Endothelial cell (in vitro differentiated cells): Measurements from ENCODE around the gene CCDC187. TPM values are rescaled to one million over a fixed set of nuclear protein-coding genes. Genes with fewer than 3 reads are reported as not detected.
A peak's percentile ranks its signal among the peaks of the same experiment; 100 is the strongest.

Experiments
- DNase-seq: peaks from one replicate; pipeline ENCODE4 v3.0.0; 2021; ENCODE audit warnings: low spot score
- H3K27ac Mint-ChIP-seq: one replicate; pipeline ENCODE4 v1.8.0; 2021; ENCODE audit warnings: mixed read lengths, inconsistent platforms; ENCODE audit not compliant: unreplicated experiment
- H3K27me3 Mint-ChIP-seq: one replicate; pipeline ENCODE4 v1.8.0; 2021; ENCODE audit warnings: mild to moderate bottlenecking, moderate library complexity, mixed read lengths, inconsistent platforms; ENCODE audit not compliant: unreplicated experiment
- H3K36me3 Mint-ChIP-seq: one replicate; pipeline ENCODE4 v1.8.0; 2021; ENCODE audit warnings: mild to moderate bottlenecking, low read depth, mixed read lengths, inconsistent platforms; ENCODE audit not compliant: unreplicated experiment
- H3K4me1 Mint-ChIP-seq: one replicate; pipeline ENCODE4 v1.8.0; 2021; ENCODE audit warnings: mild to moderate bottlenecking, mixed read lengths, inconsistent platforms; ENCODE audit not compliant: unreplicated experiment
- H3K4me3 Mint-ChIP-seq: one replicate; pipeline ENCODE4 v1.8.0; 2021; ENCODE audit warnings: mild to moderate bottlenecking, mixed read lengths, inconsistent platforms; ENCODE audit not compliant: unreplicated experiment
- H3K9me3 Mint-ChIP-seq: one replicate; pipeline ENCODE4 v1.8.0; 2021; ENCODE audit warnings: mixed read lengths, inconsistent platforms; ENCODE audit not compliant: unreplicated experiment
- total RNA-seq: library from RNA; stranded (reverse); fragmentation: NEBNext Ultra II Directional; extraction: Animal tissue kit (Norgen Biotek cat#: 25700); gene quantifications from one replicate; pipeline ENCODE4 v1.2.1, GENCODE V29; 2021; ENCODE audit not compliant: unreplicated experiment
- TF ChIP-seq, protein P1 (sequence below): fragments of 200-600 bp; sonication (generic); IDR thresholded peaks from one replicate; pipeline ENCODE4 v1.5.0; 2021; ENCODE audit warnings: antibody characterized with exemption; ENCODE audit not compliant: unreplicated experiment

The CCDC187 gene
- total RNA-seq, 1 donor from 2014 or later: 0.05 TPM

DNA sequence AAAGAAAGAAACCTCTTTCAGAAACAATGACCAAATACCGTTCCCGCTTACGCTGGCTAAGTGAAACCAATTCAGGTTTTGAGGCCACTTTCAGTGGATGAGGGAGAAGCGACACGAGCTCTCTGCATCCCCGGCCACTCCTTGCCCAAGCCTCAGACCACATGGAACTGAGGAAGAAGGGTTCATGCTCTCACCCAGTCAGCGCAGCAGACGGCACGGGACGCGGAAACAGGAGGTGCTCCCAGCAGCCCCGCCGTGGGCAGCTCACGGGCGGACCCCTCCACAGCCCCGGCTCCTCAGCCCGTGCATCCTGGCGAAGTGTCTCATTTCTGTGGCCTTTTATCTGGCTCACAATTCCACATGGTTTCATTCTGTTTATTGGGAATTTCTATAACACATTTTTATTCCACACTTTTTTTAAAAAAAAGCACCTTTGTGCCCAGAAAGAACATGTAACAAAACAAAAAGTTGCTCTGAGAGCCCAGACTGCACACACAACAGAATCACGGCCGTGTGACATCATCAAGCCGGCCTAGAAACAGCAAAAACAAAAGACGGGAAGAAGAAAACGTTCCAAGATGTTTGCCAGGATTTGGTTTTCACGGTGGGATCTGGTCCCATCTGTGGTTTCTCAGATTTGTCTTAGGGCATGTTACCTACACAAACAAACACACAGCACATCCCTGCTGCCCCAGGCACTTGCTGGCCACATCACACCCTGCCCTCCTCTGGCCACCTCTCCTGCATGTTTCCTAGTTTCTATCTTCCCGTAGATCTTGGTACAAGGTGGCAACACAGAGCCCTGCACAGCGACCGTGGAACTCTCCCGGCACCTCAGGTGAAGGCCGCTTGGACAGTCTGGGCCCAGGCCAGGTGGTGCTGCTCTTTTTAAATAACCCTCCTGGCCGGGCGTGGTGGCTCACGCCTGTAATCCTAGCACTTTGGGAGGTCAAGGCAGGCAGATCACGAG lies 74.5 kb downstream of the CCDC187 start:
- no peak for DNase-seq
- peaks cover 2% of the 10 kb centered on the region for H3K27me3 Mint-ChIP-seq
- no peaks in the 10 kb centered on the region for H3K9me3 Mint-ChIP-seq
- H3K4me1 Mint-ChIP-seq: peaks cover 17% of the 10 kb centered on the region
- no peak overlapping the region for H3K27ac Mint-ChIP-seq
- H3K36me3 Mint-ChIP-seq: peaks cover 5% of the 10 kb centered on the region
- no peak overlapping the region for H3K4me3 Mint-ChIP-seq
- TF ChIP-seq, protein P1, sequence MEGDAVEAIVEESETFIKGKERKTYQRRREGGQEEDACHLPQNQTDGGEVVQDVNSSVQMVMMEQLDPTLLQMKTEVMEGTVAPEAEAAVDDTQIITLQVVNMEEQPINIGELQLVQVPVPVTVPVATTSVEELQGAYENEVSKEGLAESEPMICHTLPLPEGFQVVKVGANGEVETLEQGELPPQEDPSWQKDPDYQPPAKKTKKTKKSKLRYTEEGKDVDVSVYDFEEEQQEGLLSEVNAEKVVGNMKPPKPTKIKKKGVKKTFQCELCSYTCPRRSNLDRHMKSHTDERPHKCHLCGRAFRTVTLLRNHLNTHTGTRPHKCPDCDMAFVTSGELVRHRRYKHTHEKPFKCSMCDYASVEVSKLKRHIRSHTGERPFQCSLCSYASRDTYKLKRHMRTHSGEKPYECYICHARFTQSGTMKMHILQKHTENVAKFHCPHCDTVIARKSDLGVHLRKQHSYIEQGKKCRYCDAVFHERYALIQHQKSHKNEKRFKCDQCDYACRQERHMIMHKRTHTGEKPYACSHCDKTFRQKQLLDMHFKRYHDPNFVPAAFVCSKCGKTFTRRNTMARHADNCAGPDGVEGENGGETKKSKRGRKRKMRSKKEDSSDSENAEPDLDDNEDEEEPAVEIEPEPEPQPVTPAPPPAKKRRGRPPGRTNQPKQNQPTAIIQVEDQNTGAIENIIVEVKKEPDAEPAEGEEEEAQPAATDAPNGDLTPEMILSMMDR: no peak

DNA sequence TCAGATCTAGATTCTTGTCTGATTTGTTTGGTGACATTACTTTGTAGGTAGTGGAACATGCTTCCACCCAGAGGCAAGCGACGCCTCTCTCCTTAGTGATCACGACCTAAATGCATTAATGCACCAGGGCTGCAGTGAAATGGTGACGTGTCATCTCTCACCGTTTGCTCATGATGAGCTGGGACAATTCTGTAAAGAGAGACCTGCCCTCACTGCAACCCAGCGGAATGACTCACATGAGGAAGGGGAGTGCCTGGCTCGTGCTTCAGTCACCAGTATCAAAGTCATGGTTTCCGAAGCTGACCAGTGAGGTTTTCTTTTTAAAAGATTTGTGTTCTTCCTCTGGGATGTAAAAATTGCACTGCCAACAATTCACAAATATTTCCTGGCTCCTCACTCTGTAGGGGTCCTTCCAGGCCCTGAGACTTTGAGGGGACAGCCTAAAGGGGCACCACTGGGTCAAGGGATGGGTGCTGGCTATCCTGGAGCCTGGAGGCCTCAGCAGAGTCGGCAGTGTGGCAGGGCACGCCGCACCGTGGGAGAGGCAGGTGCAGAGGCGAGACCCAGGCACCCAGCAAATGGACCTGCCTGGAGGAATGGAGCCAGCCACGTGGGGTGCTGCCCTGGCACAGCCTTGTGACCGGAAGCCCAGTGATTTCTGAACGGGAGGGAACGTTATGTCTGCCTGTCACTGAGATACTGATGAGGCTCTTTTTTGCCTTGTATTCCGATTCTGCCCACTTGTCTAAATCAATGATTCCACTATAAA lies 75.6 kb downstream of the CCDC187 start:
- TF ChIP-seq, protein P1: no peak
- Mint-ChIP-seq H3K27ac (no peak overlapping the region), H3K4me1 (peaks cover 17% of the 10 kb centered on the region), H3K9me3 (no peaks in the 10 kb centered on the region), H3K4me3 (no peak overlapping the region), H3K36me3 (peaks cover 4% of the 10 kb centered on the region), H3K27me3 (peaks cover 2% of the 10 kb centered on the region)
- DNase-seq: no peak

DNA sequence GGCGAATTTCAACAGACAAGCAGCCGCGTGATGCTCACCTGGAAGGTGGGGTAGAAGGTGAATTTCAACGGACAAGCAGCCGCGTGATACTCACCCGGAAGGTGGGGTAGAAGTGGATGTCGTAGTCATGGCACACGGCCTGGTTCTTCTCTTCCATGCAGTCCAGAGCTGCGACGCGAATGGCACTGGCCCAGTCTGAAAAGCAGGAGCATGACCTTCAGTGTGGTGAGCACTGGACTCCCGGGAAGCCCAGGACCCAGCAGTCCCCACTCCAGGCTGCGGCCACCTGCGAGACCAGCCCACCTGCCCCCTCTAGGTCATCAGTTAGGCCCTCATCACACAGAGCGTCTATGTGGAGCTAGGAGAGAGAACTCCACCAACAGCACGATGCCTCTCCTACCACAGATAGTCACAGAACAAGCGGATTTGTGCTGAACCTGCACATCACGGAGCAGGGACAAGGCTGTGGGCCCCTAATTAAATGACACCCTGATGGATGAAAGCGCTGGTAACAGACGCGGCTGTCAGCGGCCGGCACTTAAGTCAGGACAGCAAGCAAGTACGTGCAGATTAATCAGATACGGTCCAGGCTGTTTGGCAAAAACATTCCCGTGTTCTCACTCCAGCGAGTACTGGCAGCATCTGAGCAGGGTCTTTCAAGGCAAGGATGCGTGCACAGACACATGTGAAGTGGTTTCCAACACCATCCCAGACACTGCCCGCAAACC lies 77.0 kb downstream of the CCDC187 start:
- TF ChIP-seq, protein P1: no peak
- no peak for DNase-seq
- peaks cover 14% of the 10 kb centered on the region for H3K4me1 Mint-ChIP-seq
- H3K4me3 Mint-ChIP-seq: no peak overlapping the region
- no peak overlapping the region for H3K27ac Mint-ChIP-seq
- H3K27me3 Mint-ChIP-seq: peaks cover 3% of the 10 kb centered on the region
- H3K36me3 Mint-ChIP-seq: peaks cover 7% of the 10 kb centered on the region
- H3K9me3 Mint-ChIP-seq: no peaks in the 10 kb centered on the region

DNA sequence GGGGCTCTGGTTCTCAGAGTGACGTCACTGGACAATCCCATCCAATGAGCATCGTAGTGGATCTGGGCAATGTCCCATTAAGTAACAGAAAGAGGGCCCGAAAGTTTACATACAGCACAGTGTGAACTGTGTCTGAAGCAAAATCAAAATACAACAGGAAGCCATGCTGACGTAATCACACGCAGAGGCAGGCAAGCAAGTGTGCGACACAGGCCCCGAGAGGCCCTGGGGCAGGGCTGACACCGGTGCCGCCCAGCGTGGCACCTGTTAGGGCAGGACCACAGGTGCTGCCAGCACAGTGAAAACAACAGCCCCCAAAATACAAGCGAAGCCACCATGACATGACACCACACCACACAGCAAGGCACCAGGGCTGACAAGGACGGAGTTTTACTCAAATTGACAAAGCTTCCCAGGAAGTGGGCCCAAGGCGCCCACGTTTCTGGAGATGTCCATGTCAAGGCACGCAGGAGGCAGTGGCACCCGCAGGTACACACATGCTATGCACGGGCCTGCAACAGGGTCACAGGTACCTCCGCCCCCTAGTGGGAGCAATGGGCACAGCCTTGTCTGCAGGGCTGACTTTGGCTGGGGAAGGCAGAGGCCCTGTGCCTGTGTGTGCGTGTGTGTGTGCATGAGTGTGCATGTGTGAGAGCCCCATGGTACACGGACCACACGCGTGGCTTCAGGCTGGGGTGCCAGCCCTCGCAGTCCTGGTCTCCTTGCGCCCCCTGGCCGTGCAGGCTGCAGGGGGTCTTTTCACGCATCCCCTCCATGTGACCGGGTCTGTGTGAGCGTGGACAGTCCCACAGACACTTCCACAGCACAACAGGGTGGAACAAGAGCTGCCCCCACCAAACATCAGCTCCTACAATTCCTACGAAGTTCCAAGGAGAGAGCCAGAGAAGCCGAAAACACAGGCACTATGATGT lies 77.9 kb downstream of the CCDC187 start:
- Mint-ChIP-seq H3K9me3 (no peaks in the 10 kb centered on the region), H3K4me3 (peak overlapping the region; percentile 34), H3K27ac (no peak overlapping the region), H3K27me3 (peaks cover 3% of the 10 kb centered on the region), H3K4me1 (peaks cover 11% of the 10 kb centered on the region), H3K36me3 (peaks cover 7% of the 10 kb centered on the region)
- TF ChIP-seq, protein P1: peak; percentile 88
- DNase-seq: peak; percentile 73
